Measurements from ENCODE around the gene MRPS7. TPM values are rescaled to one million over a fixed set of nuclear protein-coding genes. Genes with fewer than 3 reads are reported as not detected.
A peak's percentile ranks its signal among the peaks of the same experiment; 100 is the strongest.

MRPS7 gene
- total and polyA plus RNA-seq, 10 of the 15 experiments (the other 5 are each of a cell fraction or from before 2014, with no cell fraction given), result 88.4 to 217 (median 109) TPM

DNA sequence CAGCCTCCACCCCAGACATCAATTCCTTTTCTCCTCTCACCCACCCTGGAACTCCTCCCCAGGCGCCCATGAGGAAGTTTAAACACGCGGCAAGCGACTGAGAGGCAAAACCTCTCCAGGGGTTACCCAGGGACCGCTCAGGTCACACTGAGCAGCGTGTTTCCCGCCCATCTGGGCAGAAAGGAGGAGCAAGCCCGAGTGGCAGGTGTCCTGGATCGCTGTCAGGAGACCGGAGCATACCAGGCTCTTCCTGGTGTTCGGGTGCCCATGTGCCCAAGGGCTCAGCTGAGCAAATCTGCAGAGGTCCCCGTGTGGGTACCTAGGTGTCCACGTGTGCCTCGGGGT, 27.1 kb downstream of the MRPS7 start:
- no peaks in the 10 kb centered on the region for H3K27me3 ChIP-seq (replicated peaks in 1 of 2; ENCODE audit: control insufficient read depth in 2 of 2, insufficient read depth in 2 of 2, low read length in 1 of 2)
- ChIA-PET SMC1A (ENCODE audit: uncharacterized antibody, unreplicated experiment) (interaction anchor here (0.8 to 5.2 kb wide), 29 partner anchors 9 to 229 kb away, joined by 3 to 86 read pairs (median 6); partner anchors contain the start of genes GGA3, GRB2, MIF4GD and MRPS7), POLR2A (interaction anchor here (0.6 to 2.9 kb wide), 30 partner anchors 9 to 227 kb away, joined by 3 to 30 read pairs (median 4); partner anchors contain the start of genes GGA3, GRB2, MIF4GD and MRPS7), RAD21 (ENCODE audit: unreplicated experiment) (interaction anchor here (0.6 to 13.2 kb wide), 46 partner anchors 10 to 458 kb away, joined by 3 to 364 read pairs (median 4); partner anchors contain the start of genes GGA3, GRB2, LLGL2 and MIF4GD), CTCF (interaction anchor here (0.7 to 4.6 kb wide), 45 partner anchors 10 to 344 kb away, joined by 3 to 65 read pairs (median 5); partner anchors contain the start of genes GGA3, GRB2, MIF4GD and MRPS7)
- H4K20me1 ChIP-seq (ENCODE audit: control insufficient read depth, insufficient read depth), result no peaks in the 10 kb centered on the region; the same call in 1 of the 2 replicates
- peak overlapping the region; percentile 66 for H3K9ac ChIP-seq (ENCODE audit: control insufficient read depth, insufficient read depth, low read length)
- H3K4me3 ChIP-seq, result peak overlapping the region; percentile 91
- H3K36me3 ChIP-seq (ENCODE audit: control insufficient read depth in 2 of 2, insufficient read depth in 2 of 2, low read length in 1 of 2), result peaks cover 12 to 16% of the 10 kb centered on the region in 2 experiments
- WGBS (ENCODE audit: insufficient coverage, insufficient replicate concordance, low lambda C conversion rate, missing lambda C conversion rate), result under 1% methylated on average over 13 of the region's 14 CpGs
- in situ Hi-C loops (cut with MboI) (no loop called here), intact Hi-C loops (cut with micrococcal nuclease; ENCODE audit: unreplicated experiment) (loop anchor here (1.0 to 5.0 kb wide), 2 partner anchors 9 to 34 kb away; no protein-coding TSS in a partner anchor)
- no TSS peak for BruUV-seq (replicated peaks)
- DNase-seq (ENCODE audit: low read depth, low spot score), result no peak
- ATAC-seq, result peak; percentile 47
- H3K4me2 ChIP-seq (ENCODE audit: control insufficient read depth, insufficient read depth), result peak overlapping the region; percentile 89
- H3K27ac ChIP-seq (ENCODE audit: control insufficient read depth, insufficient read depth), result peak overlapping the region; percentile 77
- peaks cover 29% of the 10 kb centered on the region for H3K4me1 ChIP-seq (ENCODE audit: control insufficient read depth, insufficient read depth, low read length)
- no peak for FAIRE-seq
- H3K79me2 ChIP-seq (ENCODE audit: control insufficient read depth, insufficient read depth, low read length), result peaks cover 33% of the 10 kb centered on the region
- H3K9me3 ChIP-seq (replicated peaks; ENCODE audit: control insufficient read depth, insufficient read depth, low read length), result no peaks in the 10 kb centered on the region
- H2AFZ ChIP-seq (ENCODE audit: control insufficient read depth, low read depth, low read length), result peak overlapping the region; percentile 85
- TF ChIP-seq IKZF2 (IDR thresholded peaks at IDR 0.05) (no peak; a peak in 1 of 4 replicates), PBX3 (IDR thresholded peaks at IDR 0.05; ENCODE audit: insufficient replicate concordance, low read depth, low read length) (peak; percentile 18), RELB (IDR thresholded peaks at IDR 0.05; ENCODE audit: low read depth) (0 out of 2 replicates have a peak, but pooled peaks have one; percentile 0), PKNOX1 (IDR thresholded peaks at IDR 0.05) (no peak), MTA2 (IDR thresholded peaks at IDR 0.05; ENCODE audit: low read depth) (peak; percentile 36; the same call in 1 of the 2 replicates), NFXL1 (IDR thresholded peaks at IDR 0.05; ENCODE audit: borderline replicate concordance) (peak; percentile 48; the same call in 1 of the 2 replicates), BHLHE40 (IDR thresholded peaks at IDR 0.05; ENCODE audit: borderline replicate concordance in 1 of 2, low read depth in 2 of 2, low read length in 1 of 2) (no peak), RAD51 (IDR thresholded peaks at IDR 0.05) (peak; percentile 56), FOS (IDR thresholded peaks at IDR 0.05; ENCODE audit: borderline replicate concordance, extremely low read depth, insufficient read length) (no peak), RB1 (IDR thresholded peaks at IDR 0.05; ENCODE audit: borderline replicate concordance) (peak; percentile 76; the same call in 1 of the 2 replicates), E2F8 (IDR thresholded peaks at IDR 0.05; ENCODE audit: low read depth, partially characterized antibody) (no peak), IKZF1 (conservative IDR thresholded peaks at IDR 0.05) (no peak), BACH1 (IDR thresholded peaks at IDR 0.05; ENCODE audit: borderline replicate concordance) (0 out of 2 replicates have a peak, but pooled peaks have one; percentile 50)
